GM19438 (cell line): ENCODE measurements around the gene BBS10.
A peak's percentile ranks its signal among the peaks of the same experiment; 100 is the strongest.
"Not testable (repeated sequence)": the region's sequence is repeated elsewhere in the genome, so short reads cannot be mapped to it uniquely, and the experiment has no call there.

Experiments
- ATAC-seq: cut with Tn5 transposase; IDR thresholded peaks from one replicate; pipeline ENCODE4 v1.9.1; 2021; ENCODE audit warnings: low read depth; ENCODE audit not compliant: unreplicated experiment

The BBS10 gene

DNA sequence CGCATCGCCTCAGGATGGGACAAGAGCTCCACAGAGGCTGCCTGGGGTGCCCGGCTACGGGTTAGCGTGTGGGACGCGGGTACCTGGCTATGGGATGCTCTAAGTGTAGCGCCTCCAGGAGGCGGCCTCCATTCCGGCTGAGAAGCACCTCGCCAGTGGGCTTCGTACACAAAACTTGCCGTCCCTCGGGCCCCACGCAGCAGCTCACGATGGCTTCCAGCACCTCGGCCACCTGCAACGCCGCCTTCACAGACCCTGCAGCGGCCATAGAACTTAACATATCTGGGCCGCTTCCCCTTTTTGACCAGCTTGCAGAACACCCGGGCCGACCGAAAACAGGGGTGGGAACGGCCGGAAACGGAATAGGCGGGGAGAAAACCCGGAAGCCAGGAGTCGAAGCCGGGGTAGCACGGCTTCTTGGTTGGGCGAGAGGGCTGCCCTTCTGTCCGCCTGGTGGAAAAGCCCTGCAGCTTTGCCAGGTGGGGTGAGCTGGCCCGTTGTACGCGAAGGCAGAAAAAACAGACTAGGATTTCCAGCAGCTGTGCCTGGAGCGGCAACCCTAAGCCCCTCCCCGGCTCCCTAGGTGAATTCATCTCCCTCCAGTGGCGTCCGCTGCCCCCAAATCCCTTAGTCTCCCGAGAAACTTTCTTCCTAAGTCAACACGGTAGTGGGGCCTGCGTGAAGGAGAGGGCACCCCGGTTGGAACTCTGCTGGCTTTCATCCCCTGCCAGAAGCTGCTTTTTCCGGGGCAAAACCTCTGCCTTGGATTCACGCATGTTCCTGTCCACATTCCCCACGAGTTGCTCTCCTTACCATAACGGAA lies at the start of gene BBS10:
BBS10 (minus strand) TSS at position 337 of the 823 bp plus-strand sequence; CDS start at position 280, 57 bp downstream.
- ATAC-seq, result peak; percentile 98

GRCh38 chr12:76391461-76391860 lies 43.2 kb upstream of the BBS10 start:
- ATAC-seq, result no peak

- ATAC-seq, result no peak
These were observed 39.4 kb upstream of the BBS10 start for GRCh38 chr12:76387614-76388013.

DNA sequence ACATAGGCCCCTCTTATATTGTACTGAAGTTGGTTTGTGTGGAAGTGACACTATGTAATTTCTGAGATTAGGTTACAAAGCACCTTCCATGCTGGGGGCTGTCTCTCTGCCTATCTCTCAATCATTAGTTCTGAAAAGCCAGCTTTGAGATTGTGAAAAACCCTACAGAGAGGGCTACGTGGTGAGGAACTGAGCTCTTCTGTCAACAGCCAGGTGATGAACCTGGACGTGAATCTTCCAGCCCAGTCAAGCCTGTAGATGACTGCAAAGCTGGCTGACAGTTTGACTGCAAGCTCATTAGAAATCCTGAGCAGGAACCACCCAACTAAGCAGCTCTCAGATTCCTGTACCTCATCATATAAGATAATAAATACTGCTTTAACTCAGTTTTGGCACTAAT lies 36.3 kb upstream of the BBS10 start:
- no peak for ATAC-seq

GRCh38 chr12:76383988-76384387 lies 35.8 kb upstream of the BBS10 start:
- ATAC-seq, result no peak

- ATAC-seq, result no peak
These were observed 31.0 kb upstream of the BBS10 start for GRCh38 chr12:76379261-76379660.

DNA sequence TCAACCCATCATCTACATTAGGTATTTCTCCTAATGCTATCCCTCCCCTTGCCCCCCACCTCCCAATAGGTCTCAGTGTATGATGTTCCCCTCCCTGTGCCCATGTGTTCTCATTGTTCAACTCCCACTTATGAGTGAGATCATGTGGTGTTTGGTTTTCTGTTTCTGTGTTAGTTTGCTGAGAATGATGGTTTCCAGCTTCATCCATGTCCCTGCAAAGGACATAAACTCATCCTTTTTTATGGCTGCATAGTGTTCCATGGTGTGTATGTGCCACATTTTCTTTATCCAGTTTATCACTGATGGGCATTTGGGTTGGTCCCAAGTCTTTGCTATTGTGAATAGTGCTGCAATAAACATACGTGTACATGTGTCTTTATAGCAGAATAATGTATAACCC lies 28.7 kb upstream of the BBS10 start:
- not testable (repeated sequence) for ATAC-seq

DNA sequence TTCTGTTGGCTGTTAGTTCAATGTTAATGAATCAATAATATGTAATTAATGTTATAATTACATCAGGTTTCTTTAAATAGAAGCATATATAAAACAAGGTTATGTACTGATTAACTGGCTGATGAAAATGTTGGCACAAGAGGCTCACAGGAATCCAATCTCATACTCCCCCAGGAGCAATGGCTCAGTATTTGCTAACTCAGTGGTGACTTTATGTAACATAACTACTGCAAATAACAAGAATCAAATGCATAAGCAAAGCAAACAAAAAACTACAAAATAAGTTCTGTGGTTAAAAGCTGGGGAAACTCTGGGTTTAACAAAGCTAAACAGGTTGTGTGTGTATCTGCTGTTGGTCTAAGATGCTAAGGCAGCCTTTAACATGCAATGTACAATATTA lies 27.7 kb upstream of the BBS10 start:
- ATAC-seq, result no peak

DNA sequence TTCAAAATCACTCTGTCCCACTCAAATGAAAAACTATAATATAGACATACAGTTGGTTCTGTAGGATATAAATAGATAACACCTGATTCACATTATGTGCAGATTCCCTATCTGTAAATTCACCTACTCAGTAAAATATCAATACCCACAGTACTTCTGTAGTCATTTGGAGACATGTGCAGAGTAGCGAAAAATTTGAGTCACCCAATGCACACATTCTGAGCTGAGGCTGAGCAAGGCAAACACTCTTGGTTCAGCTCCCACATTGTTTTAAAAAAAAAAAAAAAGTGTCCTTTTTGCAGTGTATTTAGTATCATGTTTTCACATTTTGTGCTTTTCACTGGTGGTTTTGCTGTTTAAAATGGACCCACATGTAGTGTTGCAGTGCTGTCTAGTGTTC lies 27.3 kb upstream of the BBS10 start:
- ATAC-seq, result no peak

- ATAC-seq, result no peak
These were observed 26.3 kb upstream of the BBS10 start for GRCh38 chr12:76374386-76375020.

GRCh38 chr12:76368230-76368629 lies 20.0 kb upstream of the BBS10 start:
- ATAC-seq, result no peak

DNA sequence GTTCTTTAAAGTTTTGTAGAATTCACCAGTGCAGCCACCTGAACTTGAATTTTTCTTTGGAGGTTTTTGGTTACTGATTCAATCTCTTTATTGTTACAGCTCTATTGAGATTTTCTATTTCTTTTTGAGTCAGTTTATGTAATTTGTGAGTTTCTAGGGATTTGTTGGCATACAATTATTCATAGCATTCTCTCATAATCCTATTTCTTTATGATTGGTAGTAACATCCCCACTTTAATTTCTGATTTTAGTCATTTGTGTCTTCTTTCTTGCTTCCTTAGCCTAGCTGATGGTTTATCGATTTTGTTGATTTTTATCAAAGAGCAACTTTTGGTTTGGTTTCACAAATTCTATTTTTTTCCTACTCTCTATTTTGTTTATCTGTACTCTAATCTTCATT lies 17.9 kb upstream of the BBS10 start:
- ATAC-seq, result no peak

- not testable (repeated sequence) for ATAC-seq
These were observed 15.9 kb upstream of the BBS10 start for GRCh38 chr12:76364131-76364530.

DNA sequence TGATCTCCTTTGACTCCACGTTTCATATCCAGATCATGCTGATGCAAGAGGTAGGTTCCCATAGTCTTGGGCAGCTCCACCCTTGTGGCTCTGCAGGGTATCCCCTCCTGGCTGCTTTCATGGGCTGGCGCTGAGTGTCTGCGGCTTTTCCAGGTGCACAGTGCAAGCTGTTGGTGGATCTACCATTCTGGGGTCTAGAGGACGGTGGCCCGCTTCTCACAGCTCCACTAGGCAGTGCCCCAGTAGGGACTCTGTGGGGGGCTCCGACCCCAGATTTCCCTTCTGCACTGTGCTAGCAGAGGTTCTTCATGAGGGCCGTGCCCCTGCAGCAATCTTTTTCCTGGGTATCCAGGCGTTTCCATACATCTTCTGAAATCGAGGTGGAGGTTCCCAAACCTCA lies 12.1 kb upstream of the BBS10 start:
- no peak for ATAC-seq

GRCh38 chr12:76356071-76356470 lies 7.9 kb upstream of the BBS10 start:
- no peak for ATAC-seq

DNA sequence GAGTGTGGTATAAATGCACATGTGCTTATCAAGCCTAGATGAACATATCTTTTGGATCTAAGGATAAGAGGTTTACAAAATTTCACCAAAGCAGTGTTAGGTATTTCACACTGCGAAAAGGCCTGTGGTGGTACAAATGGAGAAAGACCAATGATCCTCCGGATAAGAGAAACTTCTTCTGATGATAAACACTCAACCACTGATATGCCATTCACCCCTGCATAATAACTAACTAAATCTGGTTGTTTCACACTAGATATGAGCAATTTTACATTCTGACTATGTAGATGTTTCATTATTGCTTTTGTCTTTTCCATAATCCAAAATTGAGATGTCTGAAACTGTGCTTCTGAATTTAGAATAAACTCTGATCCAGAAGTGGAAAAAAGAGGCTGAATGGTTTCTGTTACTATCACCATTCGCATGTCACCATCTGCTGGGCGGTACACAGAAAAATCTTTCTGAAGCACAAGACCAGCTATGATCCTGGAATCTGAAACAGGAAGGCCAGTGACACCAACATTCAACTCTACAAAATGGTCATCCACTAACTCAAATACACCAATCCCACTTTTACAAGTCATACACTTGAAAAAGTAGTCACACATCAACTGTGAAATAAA lies 1.3 kb downstream of the BBS10 start:
- no peak for ATAC-seq

GRCh38 chr12:76346236-76346635 lies 2.0 kb downstream of the BBS10 start:
- no peak for ATAC-seq

GRCh38 chr12:76345569-76345968 lies 2.6 kb downstream of the BBS10 start:
- ATAC-seq, result no peak

GRCh38 chr12:76341436-76342030 lies 6.7 kb downstream of the BBS10 start:
- no peak for ATAC-seq

DNA sequence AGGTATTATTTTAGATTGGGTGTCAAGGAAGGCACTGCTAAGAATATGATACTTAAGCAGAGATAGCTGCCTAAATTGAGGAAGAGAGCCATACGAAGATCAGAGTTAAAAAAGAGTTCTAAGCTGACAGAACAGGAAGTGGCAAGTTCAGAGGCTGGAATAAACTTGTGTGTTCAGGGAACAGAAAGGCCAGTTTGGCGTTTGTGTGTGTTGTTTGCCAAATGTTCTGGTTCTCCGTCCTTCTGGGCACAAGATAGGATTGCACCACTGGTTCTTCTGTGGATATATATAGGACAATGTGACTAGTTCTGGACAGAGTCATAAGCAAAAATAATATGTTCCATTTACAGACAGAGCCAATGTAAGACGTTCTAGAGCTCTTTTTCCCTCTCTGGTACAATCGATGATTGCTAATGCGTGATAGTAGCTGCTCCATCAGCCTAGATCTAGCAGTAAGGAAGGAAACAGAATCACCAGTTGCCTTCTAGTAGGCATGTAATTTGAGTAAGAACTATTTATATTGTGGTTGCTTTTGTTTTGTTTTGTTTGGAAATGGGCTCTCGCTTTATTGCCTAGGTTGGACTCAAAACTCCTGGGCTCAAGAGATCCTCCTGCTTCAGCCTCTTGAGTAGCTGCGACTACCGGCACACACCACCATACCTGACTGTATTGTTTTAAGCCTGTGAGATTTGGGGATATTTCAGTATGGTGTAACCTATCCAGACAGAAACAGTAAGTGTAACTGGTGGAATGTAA lies 7.4 kb downstream of the BBS10 start:
- no peak for ATAC-seq

DNA sequence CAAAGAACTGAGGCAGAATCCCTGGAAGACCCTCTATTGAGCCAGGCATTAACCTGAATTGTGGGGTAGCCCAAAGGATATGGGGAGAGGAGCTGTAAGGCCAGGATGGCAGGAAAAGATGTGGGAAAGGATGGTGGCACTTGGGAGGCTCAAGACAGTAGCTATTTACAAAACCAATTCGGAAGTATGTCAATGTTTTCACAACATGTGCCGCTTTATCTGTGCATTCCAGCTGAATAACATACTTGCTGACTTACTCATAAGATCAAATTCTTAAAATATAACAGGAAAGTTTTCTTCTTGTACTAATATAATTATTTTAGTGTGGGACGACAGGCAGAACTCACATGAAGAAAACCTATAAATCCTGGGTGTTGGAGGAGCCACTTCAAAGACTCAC lies 10.6 kb downstream of the BBS10 start:
- no peak for ATAC-seq
